RWPE2 (cell line): ENCODE data around the gene KLF2.

Experiments
- ATAC-seq: fragments of 200-7000 bp; cut with Tn5 transposase; 3 replicates; pipeline ENCODE4 v1.9.1; 2021; ENCODE audit warnings: low read depth
- DNase-seq: peaks from one replicate; pipeline ENCODE4 v3.0.0-alpha.2; 2020; ENCODE audit warnings: low spot score
- H3K27ac ChIP-seq: fragments of 450-650 bp; 2 replicates; pipeline ENCODE4 v1.5.1; 2017; ENCODE audit warnings: mild to moderate bottlenecking; ENCODE audit not compliant: poor library complexity, severe bottlenecking
- H3K27me3 ChIP-seq: fragments of 250-450 bp; sonication (Bioruptor Pico); 2 replicates; pipeline ENCODE4 v1.5.1; 2021; ENCODE audit warnings: mild to moderate bottlenecking, moderate library complexity; ENCODE audit not compliant: insufficient read depth, poor library complexity, severe bottlenecking
- H3K36me3 ChIP-seq: fragments of 250-450 bp; sonication (Bioruptor Pico); 2 replicates; pipeline ENCODE4 v1.5.1; 2020; ENCODE audit warnings: low read depth, mild to moderate bottlenecking, moderate library complexity
- H3K4me1 ChIP-seq: fragments of 250-450 bp; sonication (Bioruptor Pico); 2 replicates; pipeline ENCODE4 v1.5.1; 2021; ENCODE audit warnings: mild to moderate bottlenecking, moderate library complexity; ENCODE audit not compliant: insufficient read depth, poor library complexity, severe bottlenecking
- H3K4me3 ChIP-seq: fragments of 250-450 bp; sonication (Bioruptor Pico); 2 replicates; pipeline ENCODE4 v1.5.1; 2021; ENCODE audit warnings: mild to moderate bottlenecking, moderate library complexity; ENCODE audit not compliant: severe bottlenecking
- H3K9me3 ChIP-seq: fragments of 250-450 bp; sonication (Bioruptor Pico); 2 replicates; pipeline ENCODE4 v1.5.1; 2021; ENCODE audit warnings: mild to moderate bottlenecking, moderate library complexity; ENCODE audit not compliant: severe bottlenecking
- CTCF ChIP-seq: fragments of 450-650 bp; IDR thresholded peaks from one replicate; pipeline ENCODE4 v1.5.1; 2017; ENCODE audit warnings: mild to moderate bottlenecking, moderate library complexity; ENCODE audit not compliant: poor library complexity, severe bottlenecking

The KLF2 gene

DNA sequence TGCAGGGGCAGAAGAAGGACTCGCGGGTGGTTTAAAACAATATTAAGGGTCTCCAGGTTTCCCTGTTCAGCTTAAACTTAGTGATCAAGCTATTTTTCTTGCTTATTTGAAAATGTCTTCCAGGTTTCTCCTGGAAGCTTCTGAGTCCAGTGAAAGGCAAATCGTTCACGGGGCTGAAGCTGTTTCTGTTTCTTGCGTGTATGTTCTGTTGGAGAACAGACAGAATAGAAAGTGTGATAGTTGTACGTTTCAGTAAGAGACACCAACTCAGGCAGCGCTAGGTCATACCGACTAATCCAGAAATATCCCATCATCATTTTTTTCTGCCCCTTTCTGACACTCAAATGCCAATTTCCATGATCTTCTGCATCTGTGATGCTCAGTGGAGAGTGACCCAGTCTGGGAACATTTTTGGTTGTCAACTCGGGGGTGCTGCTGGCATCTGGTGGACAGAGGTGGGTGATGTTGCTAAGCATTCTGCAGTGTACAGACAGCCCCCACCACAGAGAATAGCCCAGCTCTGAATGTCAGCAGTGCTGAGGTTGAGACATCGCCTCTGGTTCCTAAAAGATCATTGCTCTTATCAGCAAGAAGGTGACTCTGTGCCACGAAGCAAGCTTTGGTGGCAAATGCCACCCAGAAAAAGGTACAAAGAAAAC, 4.3 kb downstream of the KLF2 start:
- no peak for ATAC-seq
- Histone ChIP-seq H3K9me3 (no peaks in the 10 kb centered on the region), H3K4me3 (no peak overlapping the region), H3K4me1 (peaks cover 2% of the 10 kb centered on the region), H3K36me3 (no peaks in the 10 kb centered on the region), H3K27me3 (peaks cover 11% of the 10 kb centered on the region), H3K27ac (no peak overlapping the region)
- TF ChIP-seq CTCF, result no peak
- DNase-seq, result no peak

DNA sequence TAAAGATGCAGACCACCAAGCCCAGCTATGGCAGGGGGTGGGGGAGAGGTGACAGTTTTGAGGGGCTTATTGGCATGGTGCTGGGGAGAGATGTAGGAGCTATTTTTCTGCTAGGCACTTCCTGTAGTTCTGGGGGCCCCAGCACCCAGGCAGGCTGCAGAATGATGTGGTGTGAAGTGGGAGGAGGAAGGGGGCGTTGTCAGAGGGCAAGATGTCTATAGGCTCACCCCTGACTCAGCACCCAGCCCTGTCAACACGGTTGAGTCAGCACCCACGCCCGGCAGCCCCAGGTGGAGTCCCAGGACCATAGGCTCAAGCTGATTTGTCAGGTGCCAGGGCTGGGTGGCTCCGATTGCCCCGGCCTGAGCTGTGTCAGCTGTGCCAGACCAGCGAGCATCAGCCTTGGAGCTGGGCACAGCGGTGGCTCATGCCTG, 5.8 kb downstream of the KLF2 start:
- Histone ChIP-seq H3K4me1 (peaks cover 2% of the 10 kb centered on the region), H3K36me3 (no peaks in the 10 kb centered on the region), H3K27ac (no peak overlapping the region), H3K27me3 (peaks cover 6% of the 10 kb centered on the region), H3K9me3 (no peaks in the 10 kb centered on the region), H3K4me3 (no peak overlapping the region)
- no peak for TF ChIP-seq CTCF
- ATAC-seq, result peak; percentile 98
- DNase-seq, result peak; percentile 98

- no peaks in the 10 kb centered on the region for H3K36me3 ChIP-seq
- DNase-seq (no peak), ATAC-seq (peak; percentile 1; the same call in 2 of the 3 replicates)
- peaks cover 3% of the 10 kb centered on the region for H3K27me3 ChIP-seq
- no peak overlapping the region for H3K4me3 ChIP-seq
- H3K9me3 ChIP-seq, result no peaks in the 10 kb centered on the region
- TF ChIP-seq CTCF, result no peak
- H3K27ac ChIP-seq, result no peak overlapping the region
- H3K4me1 ChIP-seq, result peaks cover 2% of the 10 kb centered on the region
Measured at GRCh38 chr19:16330806-16331690, 6.4 kb downstream of the KLF2 start.

DNA sequence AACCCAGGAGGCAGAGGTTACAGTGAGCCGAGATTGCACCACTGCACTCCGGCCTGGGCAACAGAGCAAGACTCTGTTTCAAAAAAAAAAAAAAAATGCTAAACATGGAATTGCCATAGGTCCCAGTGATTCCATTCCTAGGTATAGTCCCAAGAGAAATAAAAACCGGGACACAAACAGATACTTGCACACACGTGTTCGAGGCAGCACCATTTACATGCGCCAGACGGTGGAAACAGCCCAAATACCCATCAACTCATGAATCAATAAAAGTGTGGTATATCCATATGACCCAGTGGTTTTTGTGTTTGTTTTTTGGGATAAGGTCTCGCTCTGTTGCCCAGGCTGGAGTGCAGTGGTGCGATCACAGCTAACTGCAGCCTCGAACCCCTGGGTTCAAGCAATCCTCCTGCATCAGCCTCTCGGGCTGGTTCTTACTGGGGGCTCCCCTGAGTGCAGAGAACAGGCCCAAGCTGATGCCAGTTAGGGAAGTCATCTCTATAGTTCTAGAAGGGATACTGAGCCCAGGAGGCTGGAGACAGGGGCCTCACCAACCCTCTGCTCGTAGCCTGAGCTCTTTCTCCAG, 8.5 kb downstream of the KLF2 start:
- H3K4me3 ChIP-seq, result no peak overlapping the region
- ATAC-seq (no peak), DNase-seq (no peak)
- H3K27ac ChIP-seq, result no peak overlapping the region
- peaks cover 2% of the 10 kb centered on the region for H3K4me1 ChIP-seq
- H3K27me3 ChIP-seq, result no peaks in the 10 kb centered on the region
- H3K36me3 ChIP-seq, result no peaks in the 10 kb centered on the region
- no peaks in the 10 kb centered on the region for H3K9me3 ChIP-seq
- TF ChIP-seq CTCF, result no peak
